GM18520 (cell line): ENCODE measurements around the gene KRTAP6-1.

ENCODE experiments used
- ATAC-seq: cut with Tn5 transposase; IDR thresholded peaks from one replicate; pipeline ENCODE4 v1.9.1; 2021; ENCODE audit not compliant: unreplicated experiment

Gene KRTAP6-1

DNA sequence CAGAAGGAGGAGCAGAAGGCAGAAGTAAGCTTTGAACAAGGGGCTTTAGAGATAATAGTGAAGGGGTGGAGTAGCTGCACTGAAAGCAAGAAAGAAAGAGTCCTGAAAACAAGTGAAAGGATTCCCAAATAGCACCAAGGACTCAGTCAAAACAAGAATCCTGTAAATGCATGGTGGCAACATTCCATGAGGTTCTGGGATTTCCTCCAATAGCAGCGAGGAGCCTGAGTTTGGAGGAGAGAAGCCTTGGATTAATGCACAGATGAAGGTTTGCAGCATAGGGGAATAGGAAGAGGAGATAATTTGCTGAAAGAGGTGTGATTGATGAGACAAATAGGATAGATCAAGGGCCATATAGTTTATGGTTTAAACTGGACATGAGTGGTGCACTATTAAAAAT lies 34.4 kb downstream of the KRTAP6-1 start:
- no peak for ATAC-seq

DNA sequence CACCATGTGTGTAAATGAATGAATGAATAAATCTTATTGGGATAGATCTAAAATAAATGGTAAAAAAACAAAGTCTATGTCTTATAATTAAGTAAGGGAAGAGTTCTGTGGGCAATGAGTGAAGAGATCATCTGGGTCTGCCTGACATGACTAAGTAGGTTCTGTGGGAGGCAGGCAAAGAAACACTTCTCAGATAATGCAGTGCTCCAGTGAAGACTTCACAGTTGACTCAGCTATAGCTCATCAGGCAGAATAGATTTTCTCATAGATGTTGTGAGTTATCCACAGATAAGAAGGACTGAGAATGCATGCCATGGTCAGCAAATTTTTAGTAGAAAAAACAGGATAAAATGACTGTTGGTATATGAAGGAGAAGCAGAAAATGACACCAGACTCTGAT lies 36.0 kb downstream of the KRTAP6-1 start:
- ATAC-seq: no peak

DNA sequence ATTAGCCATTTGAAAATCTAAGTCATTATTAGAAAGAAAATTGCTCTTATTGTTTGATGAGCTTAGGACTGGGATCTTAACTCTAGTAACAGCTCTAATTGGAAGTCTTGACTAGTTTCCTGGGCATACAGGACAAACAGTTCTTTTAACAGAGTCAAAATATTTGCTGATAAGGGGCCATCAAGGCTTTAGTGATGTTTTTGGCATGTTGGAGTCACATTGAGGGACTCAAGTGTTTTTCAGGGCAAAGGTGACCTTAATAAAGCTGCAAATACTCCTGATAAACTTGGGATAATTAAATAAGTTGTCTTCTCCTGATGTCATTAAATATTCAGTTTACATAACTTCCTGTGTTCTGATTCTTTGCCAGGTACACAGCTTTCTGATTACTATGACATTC lies 46.1 kb downstream of the KRTAP6-1 start:
- no peak for ATAC-seq

DNA sequence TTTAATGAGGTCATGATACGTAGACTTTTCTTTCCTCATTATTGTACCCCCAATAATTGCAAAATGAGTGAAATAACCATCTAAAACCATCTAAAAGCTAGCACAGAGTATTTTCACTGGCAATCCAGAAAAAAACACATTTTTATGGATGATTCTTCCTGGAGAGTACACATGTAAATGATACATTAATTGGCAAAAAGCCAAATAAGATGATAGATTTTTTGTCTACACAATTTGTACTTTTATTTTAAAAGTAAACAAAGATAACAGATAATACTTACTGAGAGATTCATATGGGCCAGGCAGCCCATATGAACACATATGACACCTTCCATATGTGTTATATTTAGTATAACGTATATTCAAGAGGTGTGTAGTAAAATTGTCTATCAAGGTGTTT lies 50.1 kb downstream of the KRTAP6-1 start:
- ATAC-seq: no peak
